HepG2 (cell line): Measurements from ENCODE around the gene PMVK. TPM values are rescaled to one million over a fixed set of nuclear protein-coding genes. Genes with fewer than 3 reads are reported as not detected.

Source experiments
- HMGA1 ChIP-seq: sonication (generic); formaldehyde crosslinking; conservative IDR thresholded peaks from 2 replicates; pipeline ENCODE4 v1.4.0; 2020; ENCODE audit warnings: missing genetic modification reagents
- IKZF4 ChIP-seq: sonication (generic); formaldehyde crosslinking; IDR thresholded peaks from 2 replicates; pipeline ENCODE4 v1.5.1; 2020; ENCODE audit warnings: borderline replicate concordance, mild to moderate bottlenecking, low read depth, missing genetic modification reagents; ENCODE audit errors: not compliant biosample characterization
- NFATC3 ChIP-seq: sonication (generic); formaldehyde crosslinking; IDR thresholded peaks from 2 replicates; pipeline ENCODE4 v1.5.1; 2020; ENCODE audit warnings: mild to moderate bottlenecking, missing genetic modification reagents
- SCMH1 ChIP-seq: sonication (generic); formaldehyde crosslinking; IDR thresholded peaks from 2 replicates; pipeline ENCODE4 v1.9.0; 2021; ENCODE audit warnings: missing genetic modification reagents, mild to moderate bottlenecking, borderline replicate concordance
- SMAD3 ChIP-seq: sonication (generic); formaldehyde crosslinking; IDR thresholded peaks from 2 replicates; pipeline ENCODE4 v1.4.0; 2020; ENCODE audit warnings: missing genetic modification reagents
- ZNF143 ChIP-seq: sonication (generic); formaldehyde crosslinking; IDR thresholded peaks from 2 replicates; pipeline ENCODE4 v1.4.0; 2020; ENCODE audit warnings: missing genetic modification reagents
- ZNF225 ChIP-seq: sonication (generic); formaldehyde crosslinking; IDR thresholded peaks from 2 replicates; pipeline ENCODE4 v1.4.0; 2020; ENCODE audit warnings: mild to moderate bottlenecking, missing genetic modification reagents
- ZNF234 ChIP-seq: sonication (generic); formaldehyde crosslinking; conservative IDR thresholded peaks from 2 replicates; pipeline ENCODE4 v1.5.1; 2020; ENCODE audit warnings: mild to moderate bottlenecking, missing genetic modification reagents
- ZNF546 ChIP-seq: sonication (generic); formaldehyde crosslinking; conservative IDR thresholded peaks from 2 replicates; pipeline ENCODE4 v1.8.1; 2023; ENCODE audit warnings: mild to moderate bottlenecking, missing genetic modification reagents
- ZNF709 ChIP-seq: sonication (generic); formaldehyde crosslinking; IDR thresholded peaks from 2 replicates; pipeline ENCODE4 v1.5.0; 2020; ENCODE audit warnings: mild to moderate bottlenecking, missing genetic modification reagents
- ZNF781 ChIP-seq: sonication (generic); formaldehyde crosslinking; IDR thresholded peaks from 2 replicates; pipeline ENCODE4 v1.5.1; 2020; ENCODE audit warnings: borderline replicate concordance, mild to moderate bottlenecking, missing genetic modification reagents; ENCODE audit errors: not compliant biosample characterization
- polyA plus RNA-seq, 8 experiments: library from polyadenylated mRNA; depleted of rRNA in 3 of 8; stranded (reverse) in 7 of 8; unstranded in 1 of 8; fragments of >200 nt; fragmentation: Illumina TruSeq in 4 of 8; extraction: Trizol in 4 of 8; gene quantifications; 2 replicates each; pipeline versions ENCODE4 v1.2.1 to v1.2.3, GENCODE V29; 2011 to 2016; ENCODE audit warnings: low read depth in 4 of 8, missing spikeins in 1 of 8, mixed read lengths in 1 of 8; ENCODE audit not compliant: insufficient read depth in 1 of 8
- total RNA-seq, 5 experiments: library from RNA; depleted of rRNA; stranded (reverse); fragments of >200 nt; fragmentation: Illumina TruSeq; extraction: Trizol; gene quantifications; 2 replicates each; pipeline ENCODE4 v1.2.3, GENCODE V29; 2016; ENCODE audit warnings: low read depth in 1 of 5
- TF ChIP-seq, protein P1 (sequence below): sonication (generic); formaldehyde crosslinking; conservative IDR thresholded peaks from 2 replicates; pipeline ENCODE4 v1.4.0; 2020; ENCODE audit warnings: mild to moderate bottlenecking, missing genetic modification reagents, moderate library complexity
- TF ChIP-seq, protein P2 (sequence below), 2 experiments: fragments of 450-650 bp in 1 of 2; sonication (generic) in 1 of 2; formaldehyde crosslinking; IDR thresholded peaks; 2 replicates each; pipeline versions ENCODE4 v1.5.0 to v1.8.0; 2020 to 2022; ENCODE audit warnings: mild to moderate bottlenecking in 1 of 2, missing genetic modification reagents in 1 of 2
- TF ChIP-seq, protein P3 (sequence below): sonication (generic); formaldehyde crosslinking; IDR thresholded peaks from 2 replicates; pipeline ENCODE4 v1.9.0; 2021; ENCODE audit warnings: mild to moderate bottlenecking, missing genetic modification reagents
- TF ChIP-seq, protein P4 (sequence below): IDR thresholded peaks from 2 replicates; pipeline ENCODE4 v1.6.1; 2018; ENCODE audit warnings: missing genetic modification reagents, mild to moderate bottlenecking, missing compliant biosample characterization
- TF ChIP-seq, protein P5 (sequence below): sonication (generic); formaldehyde crosslinking; IDR thresholded peaks from 2 replicates; pipeline ENCODE4 v1.4.0; 2020; ENCODE audit warnings: missing genetic modification reagents; ENCODE audit errors: not compliant biosample characterization

The PMVK gene
- total and polyA plus RNA-seq, 2 of the 13 experiments (the other 11 are each of a cell fraction or from before 2014, with no cell fraction given) = 3.9 to 12.6 TPM

DNA sequence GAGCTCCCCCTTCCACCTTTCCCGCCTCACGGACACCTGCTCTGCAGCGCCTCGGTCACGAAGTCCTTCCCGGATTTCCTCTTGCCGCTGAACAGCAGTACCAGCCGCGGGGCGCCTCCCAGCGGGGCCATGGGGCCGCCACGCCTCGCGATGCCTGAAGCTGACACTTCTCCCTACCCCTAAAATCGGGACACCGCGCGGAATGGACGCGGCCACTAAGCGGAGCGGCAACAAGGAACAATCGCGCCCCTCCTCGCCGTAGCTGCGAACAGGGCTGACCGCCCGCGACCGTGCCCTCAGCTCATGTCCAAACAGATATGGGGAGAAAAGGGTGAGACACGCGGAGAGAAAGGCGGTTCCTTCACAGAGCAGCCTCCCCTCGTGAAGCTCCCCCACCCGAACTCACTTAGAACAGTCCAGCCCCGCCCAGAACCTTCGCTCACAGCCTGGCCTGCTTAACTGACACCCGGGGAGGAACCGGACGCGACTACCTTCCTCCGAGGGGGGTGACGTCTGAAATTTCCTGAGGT lies at the start of gene PMVK (continued):
- TF ChIP-seq, protein P1, sequence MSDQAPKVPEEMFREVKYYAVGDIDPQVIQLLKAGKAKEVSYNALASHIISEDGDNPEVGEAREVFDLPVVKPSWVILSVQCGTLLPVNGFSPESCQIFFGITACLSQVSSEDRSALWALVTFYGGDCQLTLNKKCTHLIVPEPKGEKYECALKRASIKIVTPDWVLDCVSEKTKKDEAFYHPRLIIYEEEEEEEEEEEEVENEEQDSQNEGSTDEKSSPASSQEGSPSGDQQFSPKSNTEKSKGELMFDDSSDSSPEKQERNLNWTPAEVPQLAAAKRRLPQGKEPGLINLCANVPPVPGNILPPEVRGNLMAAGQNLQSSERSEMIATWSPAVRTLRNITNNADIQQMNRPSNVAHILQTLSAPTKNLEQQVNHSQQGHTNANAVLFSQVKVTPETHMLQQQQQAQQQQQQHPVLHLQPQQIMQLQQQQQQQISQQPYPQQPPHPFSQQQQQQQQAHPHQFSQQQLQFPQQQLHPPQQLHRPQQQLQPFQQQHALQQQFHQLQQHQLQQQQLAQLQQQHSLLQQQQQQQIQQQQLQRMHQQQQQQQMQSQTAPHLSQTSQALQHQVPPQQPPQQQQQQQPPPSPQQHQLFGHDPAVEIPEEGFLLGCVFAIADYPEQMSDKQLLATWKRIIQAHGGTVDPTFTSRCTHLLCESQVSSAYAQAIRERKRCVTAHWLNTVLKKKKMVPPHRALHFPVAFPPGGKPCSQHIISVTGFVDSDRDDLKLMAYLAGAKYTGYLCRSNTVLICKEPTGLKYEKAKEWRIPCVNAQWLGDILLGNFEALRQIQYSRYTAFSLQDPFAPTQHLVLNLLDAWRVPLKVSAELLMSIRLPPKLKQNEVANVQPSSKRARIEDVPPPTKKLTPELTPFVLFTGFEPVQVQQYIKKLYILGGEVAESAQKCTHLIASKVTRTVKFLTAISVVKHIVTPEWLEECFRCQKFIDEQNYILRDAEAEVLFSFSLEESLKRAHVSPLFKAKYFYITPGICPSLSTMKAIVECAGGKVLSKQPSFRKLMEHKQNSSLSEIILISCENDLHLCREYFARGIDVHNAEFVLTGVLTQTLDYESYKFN (CRISPR knock-in tag) = peak; percentile 77
- TF ChIP-seq SMAD3 (CRISPR knock-in tag) = peak; percentile 85; the same call in 1 of the 2 replicates
- TF ChIP-seq ZNF781 (CRISPR knock-in tag) = peak; percentile 94
- peak; percentile 68 for TF ChIP-seq ZNF143 (CRISPR knock-in tag)
- TF ChIP-seq, protein P2, sequence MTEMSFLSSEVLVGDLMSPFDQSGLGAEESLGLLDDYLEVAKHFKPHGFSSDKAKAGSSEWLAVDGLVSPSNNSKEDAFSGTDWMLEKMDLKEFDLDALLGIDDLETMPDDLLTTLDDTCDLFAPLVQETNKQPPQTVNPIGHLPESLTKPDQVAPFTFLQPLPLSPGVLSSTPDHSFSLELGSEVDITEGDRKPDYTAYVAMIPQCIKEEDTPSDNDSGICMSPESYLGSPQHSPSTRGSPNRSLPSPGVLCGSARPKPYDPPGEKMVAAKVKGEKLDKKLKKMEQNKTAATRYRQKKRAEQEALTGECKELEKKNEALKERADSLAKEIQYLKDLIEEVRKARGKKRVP (CRISPR knock-in tag; IDR thresholded peaks at IDR 0.05) = peak in 1 of 2 experiments; percentile 90; a peak in 2 of 4 replicates
- no peak for TF ChIP-seq SCMH1 (CRISPR knock-in tag)
- TF ChIP-seq HMGA1 = no peak
- peak; percentile 99; the same call in 1 of the 2 replicates for TF ChIP-seq ZNF546 (CRISPR knock-in tag)
- TF ChIP-seq ZNF234 (CRISPR knock-in tag) = peak; percentile 94; the same call in 1 of the 2 replicates
- TF ChIP-seq ZNF225 (CRISPR knock-in tag) = peak; percentile 94
- TF ChIP-seq IKZF4 (CRISPR knock-in tag) = peak; percentile 99
- TF ChIP-seq, protein P3, sequence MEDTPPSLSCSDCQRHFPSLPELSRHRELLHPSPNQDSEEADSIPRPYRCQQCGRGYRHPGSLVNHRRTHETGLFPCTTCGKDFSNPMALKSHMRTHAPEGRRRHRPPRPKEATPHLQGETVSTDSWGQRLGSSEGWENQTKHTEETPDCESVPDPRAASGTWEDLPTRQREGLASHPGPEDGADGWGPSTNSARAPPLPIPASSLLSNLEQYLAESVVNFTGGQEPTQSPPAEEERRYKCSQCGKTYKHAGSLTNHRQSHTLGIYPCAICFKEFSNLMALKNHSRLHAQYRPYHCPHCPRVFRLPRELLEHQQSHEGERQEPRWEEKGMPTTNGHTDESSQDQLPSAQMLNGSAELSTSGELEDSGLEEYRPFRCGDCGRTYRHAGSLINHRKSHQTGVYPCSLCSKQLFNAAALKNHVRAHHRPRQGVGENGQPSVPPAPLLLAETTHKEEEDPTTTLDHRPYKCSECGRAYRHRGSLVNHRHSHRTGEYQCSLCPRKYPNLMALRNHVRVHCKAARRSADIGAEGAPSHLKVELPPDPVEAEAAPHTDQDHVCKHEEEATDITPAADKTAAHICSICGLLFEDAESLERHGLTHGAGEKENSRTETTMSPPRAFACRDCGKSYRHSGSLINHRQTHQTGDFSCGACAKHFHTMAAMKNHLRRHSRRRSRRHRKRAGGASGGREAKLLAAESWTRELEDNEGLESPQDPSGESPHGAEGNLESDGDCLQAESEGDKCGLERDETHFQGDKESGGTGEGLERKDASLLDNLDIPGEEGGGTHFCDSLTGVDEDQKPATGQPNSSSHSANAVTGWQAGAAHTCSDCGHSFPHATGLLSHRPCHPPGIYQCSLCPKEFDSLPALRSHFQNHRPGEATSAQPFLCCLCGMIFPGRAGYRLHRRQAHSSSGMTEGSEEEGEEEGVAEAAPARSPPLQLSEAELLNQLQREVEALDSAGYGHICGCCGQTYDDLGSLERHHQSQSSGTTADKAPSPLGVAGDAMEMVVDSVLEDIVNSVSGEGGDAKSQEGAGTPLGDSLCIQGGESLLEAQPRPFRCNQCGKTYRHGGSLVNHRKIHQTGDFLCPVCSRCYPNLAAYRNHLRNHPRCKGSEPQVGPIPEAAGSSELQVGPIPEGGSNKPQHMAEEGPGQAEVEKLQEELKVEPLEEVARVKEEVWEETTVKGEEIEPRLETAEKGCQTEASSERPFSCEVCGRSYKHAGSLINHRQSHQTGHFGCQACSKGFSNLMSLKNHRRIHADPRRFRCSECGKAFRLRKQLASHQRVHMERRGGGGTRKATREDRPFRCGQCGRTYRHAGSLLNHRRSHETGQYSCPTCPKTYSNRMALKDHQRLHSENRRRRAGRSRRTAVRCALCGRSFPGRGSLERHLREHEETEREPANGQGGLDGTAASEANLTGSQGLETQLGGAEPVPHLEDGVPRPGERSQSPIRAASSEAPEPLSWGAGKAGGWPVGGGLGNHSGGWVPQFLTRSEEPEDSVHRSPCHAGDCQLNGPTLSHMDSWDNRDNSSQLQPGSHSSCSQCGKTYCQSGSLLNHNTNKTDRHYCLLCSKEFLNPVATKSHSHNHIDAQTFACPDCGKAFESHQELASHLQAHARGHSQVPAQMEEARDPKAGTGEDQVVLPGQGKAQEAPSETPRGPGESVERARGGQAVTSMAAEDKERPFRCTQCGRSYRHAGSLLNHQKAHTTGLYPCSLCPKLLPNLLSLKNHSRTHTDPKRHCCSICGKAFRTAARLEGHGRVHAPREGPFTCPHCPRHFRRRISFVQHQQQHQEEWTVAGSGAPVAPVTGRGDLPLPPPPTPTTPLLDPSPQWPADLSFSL (CRISPR knock-in tag) = peak; percentile 68
- TF ChIP-seq, protein P4, sequence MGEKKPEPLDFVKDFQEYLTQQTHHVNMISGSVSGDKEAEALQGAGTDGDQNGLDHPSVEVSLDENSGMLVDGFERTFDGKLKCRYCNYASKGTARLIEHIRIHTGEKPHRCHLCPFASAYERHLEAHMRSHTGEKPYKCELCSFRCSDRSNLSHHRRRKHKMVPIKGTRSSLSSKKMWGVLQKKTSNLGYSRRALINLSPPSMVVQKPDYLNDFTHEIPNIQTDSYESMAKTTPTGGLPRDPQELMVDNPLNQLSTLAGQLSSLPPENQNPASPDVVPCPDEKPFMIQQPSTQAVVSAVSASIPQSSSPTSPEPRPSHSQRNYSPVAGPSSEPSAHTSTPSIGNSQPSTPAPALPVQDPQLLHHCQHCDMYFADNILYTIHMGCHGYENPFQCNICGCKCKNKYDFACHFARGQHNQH (CRISPR knock-in tag) = peak; percentile 94
- peak; percentile 100 for TF ChIP-seq ZNF709
- TF ChIP-seq, protein P5, sequence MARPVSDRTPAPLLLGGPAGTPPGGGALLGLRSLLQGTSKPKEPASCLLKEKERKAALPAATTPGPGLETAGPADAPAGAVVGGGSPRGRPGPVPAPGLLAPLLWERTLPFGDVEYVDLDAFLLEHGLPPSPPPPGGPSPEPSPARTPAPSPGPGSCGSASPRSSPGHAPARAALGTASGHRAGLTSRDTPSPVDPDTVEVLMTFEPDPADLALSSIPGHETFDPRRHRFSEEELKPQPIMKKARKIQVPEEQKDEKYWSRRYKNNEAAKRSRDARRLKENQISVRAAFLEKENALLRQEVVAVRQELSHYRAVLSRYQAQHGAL (CRISPR knock-in tag) = peak; percentile 65
- peak; percentile 98 for TF ChIP-seq NFATC3
